ENCODE results near the gene PRDM16. TPM values are rescaled to one million over a fixed set of nuclear protein-coding genes. Genes with fewer than 3 reads are reported as not detected.

Gene PRDM16
- total and polyA plus RNA-seq, 2 of the 8 experiments (the other 6 are each of a cell fraction or from before 2014, with no cell fraction given) = 0.39 to 0.43 TPM

DNA sequence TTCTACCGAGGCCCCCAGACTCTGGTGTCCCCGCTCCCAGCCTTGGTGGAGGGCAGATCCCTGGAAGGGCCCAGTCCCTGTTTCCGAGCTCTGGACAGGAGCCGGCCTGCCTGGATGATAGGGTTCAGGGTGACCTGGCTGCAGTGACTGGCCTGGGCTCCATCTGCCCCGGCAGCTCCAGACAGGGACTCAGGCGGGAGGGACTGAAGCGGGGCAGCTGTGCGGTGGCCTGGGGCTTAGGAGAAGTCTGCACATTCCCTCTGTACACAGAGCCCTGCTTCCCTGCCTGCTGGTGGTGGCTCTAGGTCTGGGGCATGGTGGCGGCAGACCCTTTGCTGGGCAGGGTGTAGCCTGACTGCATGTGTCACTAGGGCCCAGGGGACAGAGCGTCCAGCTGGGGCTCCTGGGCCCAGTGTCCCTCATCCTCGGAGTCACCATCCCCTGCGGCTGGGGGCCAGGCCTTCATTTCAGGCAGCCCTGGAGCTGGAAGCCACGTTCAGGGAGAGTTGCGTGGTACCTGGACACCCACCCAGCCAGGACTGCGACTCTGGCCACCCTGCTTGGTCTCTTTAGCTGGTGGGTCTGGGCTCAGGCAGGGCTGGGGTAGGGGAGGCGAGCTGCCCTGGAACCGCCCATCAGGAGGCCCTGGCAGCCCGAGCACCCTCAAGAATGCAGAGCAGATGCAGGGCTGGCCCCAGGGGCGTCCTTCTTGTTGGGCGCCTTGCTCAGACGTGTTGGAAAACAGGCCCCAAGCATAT lies 395.1 kb downstream of the PRDM16 start:
- no peak overlapping the region for H4K8ac ChIP-seq (ENCODE audit: extremely low read depth, insufficient read depth, low read length)
- H3K14ac ChIP-seq (ENCODE audit: insufficient read length) = no peak overlapping the region
- no peak overlapping the region for H3K9ac ChIP-seq (replicated peaks in 1 of 4; ENCODE audit: extremely low read depth in 1 of 4, low read depth in 3 of 4, low read length in 3 of 4)
- H3K18ac ChIP-seq (ENCODE audit: extremely low read depth, low read length) = no peak overlapping the region
- no peak overlapping the region for H2BK120ac ChIP-seq (replicated peaks; ENCODE audit: low read depth, low read length)
- no peak overlapping the region for H3K4ac ChIP-seq (replicated peaks; ENCODE audit: insufficient read length, low read depth, low read length)
- H3K36me3 ChIP-seq (ENCODE audit: control insufficient read depth in 2 of 4, insufficient read depth in 4 of 4, low read length in 3 of 4) = no peaks in the 10 kb centered on the region; a peak in 1 of 8 replicates
- no peak overlapping the region for H2BK12ac ChIP-seq (ENCODE audit: low read depth, low read length)
- H4K91ac ChIP-seq (replicated peaks; ENCODE audit: insufficient read length, low read length) = no peak overlapping the region
- no peak for DNase-seq (ENCODE audit: low read depth in 1 of 2, low spot score in 2 of 2)
- H3K4me2 ChIP-seq (ENCODE audit: insufficient read depth in 1 of 2, low read depth in 2 of 2, low read length in 2 of 2) = no peak overlapping the region
- H2BK20ac ChIP-seq (ENCODE audit: low read length) = no peak overlapping the region
- POLR2A ChIA-PET (ENCODE audit: partially characterized antibody) = interaction anchor here (0.8 kb wide), 1 partner anchor 11 kb away, joined by 3 read pairs; no protein-coding TSS in a partner anchor
- 89% methylated on average over 21 of the region's 21 CpGs; no CpG with 5 or more reads in 1 of the 2 experiments for WGBS, 2 experiments (ENCODE audit: extremely low coverage in 1 of 2, insufficient coverage in 1 of 2, insufficient read length in 1 of 2, insufficient replicate concordance in 2 of 2, low coverage in 1 of 2, low lambda C conversion rate in 2 of 2, missing lambda C conversion rate in 1 of 2)
- no peak overlapping the region; the same call in 1 of the 2 replicates for H3K27ac ChIP-seq (ENCODE audit: low read depth, low read length)
- H3K23ac ChIP-seq (ENCODE audit: insufficient read length) = no peak overlapping the region
- H4K5ac ChIP-seq (ENCODE audit: insufficient read length, low read depth, low read length) = no peak overlapping the region
- H3K9me3 ChIP-seq (ENCODE audit: insufficient read depth in 2 of 2, low read depth in 1 of 2, low read length in 1 of 2) = no peaks in the 10 kb centered on the region
- no peaks in the 10 kb centered on the region for H3K23me2 ChIP-seq (ENCODE audit: low read depth, low read length)
- no peak for FAIRE-seq
- CTCF ChIA-PET (ENCODE audit: partially characterized antibody) = interaction anchor here (0.9 to 2.8 kb wide), 8 partner anchors 8 to 133 kb away, joined by 3 to 25 read pairs (median 6); no protein-coding TSS in a partner anchor
- H3K4me1 ChIP-seq (replicated peaks in 1 of 4; ENCODE audit: control insufficient read depth in 3 of 4, insufficient read depth in 4 of 4, low read length in 3 of 4) = no peaks in the 10 kb centered on the region
- no peak overlapping the region for H2AFZ ChIP-seq (ENCODE audit: low read length)
- no peak overlapping the region for H2BK15ac ChIP-seq (ENCODE audit: low read length)
- no peaks in the 10 kb centered on the region for H3K79me2 ChIP-seq (ENCODE audit: control insufficient read depth in 1 of 2, insufficient read depth in 2 of 2, low read length in 2 of 2)
- H3K79me1 ChIP-seq (ENCODE audit: low read depth, low read length) = 0 out of 2 replicates have a peak, but pooled peaks cover 5% of the 10 kb centered on the region
- H2BK5ac ChIP-seq (ENCODE audit: low read depth, low read length) = no peak overlapping the region
- H3K27me3 ChIP-seq (replicated peaks in 1 of 4; ENCODE audit: control insufficient read depth in 3 of 4, extremely low read depth in 1 of 4, insufficient read depth in 3 of 4, low read length in 3 of 4) = no peaks in the 10 kb centered on the region
- H3K56ac ChIP-seq (replicated peaks; ENCODE audit: insufficient read length, low read depth, low read length) = no peak overlapping the region
- H2AK5ac ChIP-seq (ENCODE audit: low read depth, low read length) = no peak overlapping the region
- no peak overlapping the region for H3K4me3 ChIP-seq (ENCODE audit: extremely low read depth in 1 of 4, insufficient read depth in 2 of 4, low read depth in 3 of 4, low read length in 4 of 4)
- H4K20me1 ChIP-seq (replicated peaks in 1 of 2; ENCODE audit: control insufficient read depth in 1 of 2, insufficient read depth in 2 of 2, low read length in 2 of 2) = peaks cover 0 to 9% of the 10 kb centered on the region in 2 experiments
- TF ChIP-seq CHD1 (IDR thresholded peaks at IDR 0.05; ENCODE audit: low read depth, low read length) (no peak), CBX5 (IDR thresholded peaks at IDR 0.05; ENCODE audit: low read depth, low read length) (no peak), HDAC6 (IDR thresholded peaks at IDR 0.05; ENCODE audit: low read depth, low read length) (no peak), SP1 (IDR thresholded peaks at IDR 0.05; ENCODE audit: low read depth, low read length) (no peak), SIX5 (IDR thresholded peaks at IDR 0.05; ENCODE audit: low read depth, low read length) (no peak), NRF1 (IDR thresholded peaks at IDR 0.05; ENCODE audit: low read depth, low read length) (no peak), GABPA (IDR thresholded peaks at IDR 0.05; ENCODE audit: borderline replicate concordance, insufficient read depth, low read length) (no peak), RFX5 (IDR thresholded peaks at IDR 0.05; ENCODE audit: borderline replicate concordance, low read depth, low read length) (no peak)
- TF ChIP-seq, protein P1, sequence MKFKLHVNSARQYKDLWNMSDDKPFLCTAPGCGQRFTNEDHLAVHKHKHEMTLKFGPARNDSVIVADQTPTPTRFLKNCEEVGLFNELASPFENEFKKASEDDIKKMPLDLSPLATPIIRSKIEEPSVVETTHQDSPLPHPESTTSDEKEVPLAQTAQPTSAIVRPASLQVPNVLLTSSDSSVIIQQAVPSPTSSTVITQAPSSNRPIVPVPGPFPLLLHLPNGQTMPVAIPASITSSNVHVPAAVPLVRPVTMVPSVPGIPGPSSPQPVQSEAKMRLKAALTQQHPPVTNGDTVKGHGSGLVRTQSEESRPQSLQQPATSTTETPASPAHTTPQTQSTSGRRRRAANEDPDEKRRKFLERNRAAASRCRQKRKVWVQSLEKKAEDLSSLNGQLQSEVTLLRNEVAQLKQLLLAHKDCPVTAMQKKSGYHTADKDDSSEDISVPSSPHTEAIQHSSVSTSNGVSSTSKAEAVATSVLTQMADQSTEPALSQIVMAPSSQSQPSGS (IDR thresholded peaks at IDR 0.05; ENCODE audit: low read length) = no peak
- TF ChIP-seq, protein P2, sequence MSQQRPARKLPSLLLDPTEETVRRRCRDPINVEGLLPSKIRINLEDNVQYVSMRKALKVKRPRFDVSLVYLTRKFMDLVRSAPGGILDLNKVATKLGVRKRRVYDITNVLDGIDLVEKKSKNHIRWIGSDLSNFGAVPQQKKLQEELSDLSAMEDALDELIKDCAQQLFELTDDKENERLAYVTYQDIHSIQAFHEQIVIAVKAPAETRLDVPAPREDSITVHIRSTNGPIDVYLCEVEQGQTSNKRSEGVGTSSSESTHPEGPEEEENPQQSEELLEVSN (IDR thresholded peaks at IDR 0.05) = no peak

All from H1 (cell line).